Measurements from ENCODE around the gene ZDHHC1. TPM values are rescaled to one million over a fixed set of nuclear protein-coding genes. Genes with fewer than 3 reads are reported as not detected.
"Not testable (repeated sequence)": the region's sequence is repeated elsewhere in the genome, so short reads cannot be mapped to it uniquely, and the experiment has no call there.

ZDHHC1 gene
- polyA plus RNA-seq, 10 donors, result 15.6 to 24.9 (median 18.8) TPM

DNA sequence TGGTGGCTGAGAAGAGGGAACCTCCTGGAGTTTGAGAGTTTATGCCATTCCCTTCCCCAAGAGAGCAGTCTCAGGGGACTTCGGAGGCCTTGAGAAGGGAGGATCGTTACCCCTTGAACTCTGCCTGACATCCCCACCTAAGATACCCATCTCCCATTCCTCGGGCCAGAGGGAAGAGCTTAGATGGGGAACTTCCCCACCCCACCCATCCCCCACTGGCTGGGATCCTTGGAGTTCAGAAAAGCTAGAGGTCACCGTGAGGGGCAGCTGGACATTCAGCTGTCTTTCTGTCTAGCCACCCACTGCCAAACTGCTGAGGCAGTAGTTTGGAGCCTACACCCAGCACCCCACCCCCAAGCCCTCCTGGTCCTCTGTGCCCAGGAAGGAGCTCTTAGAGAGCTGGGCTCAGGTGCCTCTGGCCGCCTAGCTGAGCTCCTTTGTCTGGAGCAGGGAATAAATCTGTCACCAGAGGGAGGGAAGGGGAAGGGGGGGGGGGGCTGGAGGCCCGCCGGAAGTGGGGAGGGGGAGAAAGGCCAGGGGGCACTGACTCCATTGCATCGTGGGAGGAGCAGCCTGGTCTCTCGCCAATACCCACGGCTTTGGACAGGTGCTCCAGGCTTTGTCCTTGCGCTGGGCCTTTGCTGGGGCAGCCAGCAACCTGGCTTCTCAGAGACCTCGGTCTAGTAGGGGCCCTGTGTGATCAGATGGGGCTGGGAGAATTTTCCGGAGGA lies 15.7 kb upstream of the ZDHHC1 start:
- no peak for DNase-seq

DNA sequence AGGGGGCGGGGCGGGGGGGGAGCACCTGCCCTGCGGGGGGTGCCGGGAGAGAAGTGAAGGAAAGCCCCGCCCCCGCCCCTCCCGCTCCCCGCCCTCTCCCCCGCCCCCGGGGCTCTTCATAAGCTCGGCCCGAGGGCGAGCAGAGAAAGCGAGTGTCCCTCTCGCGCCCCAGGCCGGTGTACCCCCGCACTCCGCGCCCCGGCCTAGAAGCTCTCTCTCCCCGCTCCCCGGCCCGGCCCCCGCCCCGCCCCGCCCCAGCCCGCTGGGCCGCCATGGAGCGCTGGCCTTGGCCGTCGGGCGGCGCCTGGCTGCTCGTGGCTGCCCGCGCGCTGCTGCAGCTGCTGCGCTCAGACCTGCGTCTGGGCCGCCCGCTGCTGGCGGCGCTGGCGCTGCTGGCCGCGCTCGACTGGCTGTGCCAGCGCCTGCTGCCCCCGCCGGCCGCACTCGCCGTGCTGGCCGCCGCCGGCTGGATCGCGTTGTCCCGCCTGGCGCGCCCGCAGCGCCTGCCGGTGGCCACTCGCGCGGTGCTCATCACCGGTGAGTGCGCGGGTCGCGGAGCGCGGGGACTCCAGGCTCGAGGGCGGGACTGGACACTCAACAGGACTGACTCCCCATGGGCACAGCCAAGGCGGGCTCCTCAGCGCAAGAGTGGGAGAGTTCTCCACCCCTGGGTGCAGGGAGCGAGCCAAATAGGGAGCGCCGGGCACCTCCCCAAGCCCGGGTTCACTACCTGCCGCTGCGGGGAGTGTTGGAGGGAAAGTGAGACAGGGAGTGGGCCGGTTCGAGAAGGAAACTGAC lies 14.9 kb upstream of the ZDHHC1 start, which contains the start of gene HSD11B2:
Gene HSD11B2, plus strand, starts transcription at position 145 of the 798 bp plus-strand sequence. Its CDS starts 128 bp downstream, at position 273.
- DNase-seq, result peak; percentile 42 to 69 (median 47)

DNA sequence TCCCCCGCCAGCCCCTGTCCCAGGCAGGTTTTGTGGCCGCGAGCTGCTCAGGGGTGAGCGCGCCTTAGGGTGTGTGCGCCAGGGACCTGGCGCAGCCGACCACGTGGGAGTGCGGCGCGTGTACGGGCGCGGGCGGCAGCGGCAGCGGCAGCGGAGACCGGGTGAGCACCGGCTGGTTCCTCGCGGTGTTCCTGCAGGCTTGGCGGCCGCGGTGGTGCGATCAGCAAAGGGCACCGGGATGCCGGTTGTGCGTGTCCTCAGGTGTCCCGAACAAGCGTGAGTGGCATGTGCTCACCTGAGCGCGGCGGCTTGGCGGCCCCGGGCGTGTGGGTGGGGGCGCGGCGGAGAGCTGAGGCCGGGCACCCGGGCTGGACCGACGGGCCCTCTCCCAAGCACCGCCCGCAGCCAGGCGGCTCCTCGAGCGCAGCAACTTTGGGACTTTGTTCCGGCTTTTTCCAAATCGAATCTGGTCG lies 14.3 kb upstream of the ZDHHC1 start:
- DNase-seq, result no peak

DNA sequence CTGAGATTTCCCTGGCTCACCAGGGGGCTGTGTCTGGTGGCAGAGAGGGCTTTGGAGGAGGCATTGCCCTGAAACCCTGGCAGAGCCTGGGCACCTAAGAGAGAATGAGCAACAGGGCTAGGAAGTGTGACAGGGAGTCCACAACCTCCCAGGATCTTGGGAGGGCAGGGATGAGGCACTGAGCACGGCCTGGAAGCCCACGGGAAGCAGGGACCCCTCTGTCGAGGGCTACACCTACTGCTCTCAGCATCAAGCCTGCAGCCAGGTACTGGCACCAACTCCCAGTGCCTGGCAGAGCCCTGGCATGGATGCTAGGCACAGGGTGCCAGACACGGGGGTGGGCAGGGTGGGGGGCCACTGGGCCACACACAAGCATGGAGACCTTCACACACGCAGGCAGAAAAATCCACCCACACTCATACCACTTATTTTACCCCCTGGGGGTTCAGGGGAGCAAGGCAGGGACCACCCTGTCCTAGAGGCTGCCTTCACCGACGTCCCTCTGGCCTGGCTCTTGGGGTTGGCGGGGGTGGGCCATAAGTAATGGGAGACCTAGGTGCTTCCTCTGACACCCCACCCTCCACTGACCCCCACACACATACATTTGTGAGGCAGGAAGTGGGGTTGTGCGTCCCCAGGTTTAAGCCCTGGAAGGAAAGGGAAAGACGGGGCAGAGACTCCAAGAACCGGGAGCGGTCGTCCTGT lies 13.7 kb upstream of the ZDHHC1 start:
- no peak for DNase-seq

DNA sequence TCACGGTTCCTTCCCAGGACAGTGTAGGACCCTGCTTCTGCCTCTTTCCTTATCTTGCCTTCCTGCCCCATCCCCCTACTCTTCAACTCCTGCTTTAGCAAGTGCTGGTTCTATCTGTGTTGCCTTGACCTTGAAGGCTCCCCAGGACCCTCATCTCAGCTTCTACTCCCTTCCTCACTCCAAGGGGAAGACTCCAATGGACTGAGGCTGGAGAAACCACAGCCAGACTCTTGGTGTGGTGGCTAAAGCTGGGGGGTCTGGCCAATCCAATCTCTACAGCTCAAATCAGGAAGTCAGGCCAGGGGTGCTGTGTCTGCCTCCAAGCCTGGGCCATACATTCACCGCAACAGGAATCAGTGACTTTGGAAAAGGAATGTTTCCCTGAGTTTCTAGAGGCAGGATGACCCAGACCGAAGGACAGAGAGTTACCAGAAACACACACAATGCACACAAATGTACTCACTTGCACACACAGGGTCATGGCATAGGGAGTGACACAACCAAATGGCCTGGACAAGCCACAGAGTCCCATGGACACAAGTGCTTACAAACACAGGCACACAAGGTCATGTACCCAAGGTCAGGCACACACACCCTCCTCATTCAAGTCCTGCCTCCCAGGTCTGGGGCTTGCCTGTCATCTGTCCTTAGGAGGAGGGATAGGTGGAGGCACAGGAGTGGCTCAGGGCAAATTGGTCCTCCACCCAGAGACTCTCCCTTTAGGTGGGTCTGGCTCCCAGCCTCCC lies 12.9 kb upstream of the ZDHHC1 start:
- DNase-seq, result no peak

DNA sequence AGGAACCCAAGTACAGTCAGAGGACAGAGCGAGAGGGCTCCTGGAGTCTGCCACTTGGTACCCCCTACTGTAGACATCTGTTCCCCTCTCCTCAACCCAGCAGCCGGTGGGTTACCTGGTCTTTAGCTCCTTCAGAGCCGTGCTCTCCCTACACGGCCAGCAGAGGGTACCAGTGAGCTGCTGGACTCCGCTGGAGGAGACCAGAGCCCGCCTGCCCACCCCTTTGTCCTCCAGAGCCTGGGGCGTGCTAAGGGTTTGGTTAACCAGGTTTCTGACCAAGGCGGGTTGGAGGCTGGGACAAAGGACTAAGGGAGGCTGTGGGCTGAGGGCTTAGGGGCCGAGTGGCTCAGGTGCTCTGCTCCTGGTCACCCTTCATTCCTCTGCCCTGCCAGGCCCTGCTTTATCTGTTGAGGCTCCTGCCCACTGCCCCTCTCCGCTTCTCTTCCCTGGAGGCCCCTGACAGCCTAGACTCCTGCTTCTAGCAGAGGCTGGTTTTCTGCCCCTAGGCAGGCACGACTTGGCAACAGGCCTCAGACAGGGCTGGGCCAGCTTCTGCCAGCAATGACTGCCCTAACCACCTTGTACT lies 12.0 kb upstream of the ZDHHC1 start:
- peak; percentile 47 to 79 (median 70) for DNase-seq

DNA sequence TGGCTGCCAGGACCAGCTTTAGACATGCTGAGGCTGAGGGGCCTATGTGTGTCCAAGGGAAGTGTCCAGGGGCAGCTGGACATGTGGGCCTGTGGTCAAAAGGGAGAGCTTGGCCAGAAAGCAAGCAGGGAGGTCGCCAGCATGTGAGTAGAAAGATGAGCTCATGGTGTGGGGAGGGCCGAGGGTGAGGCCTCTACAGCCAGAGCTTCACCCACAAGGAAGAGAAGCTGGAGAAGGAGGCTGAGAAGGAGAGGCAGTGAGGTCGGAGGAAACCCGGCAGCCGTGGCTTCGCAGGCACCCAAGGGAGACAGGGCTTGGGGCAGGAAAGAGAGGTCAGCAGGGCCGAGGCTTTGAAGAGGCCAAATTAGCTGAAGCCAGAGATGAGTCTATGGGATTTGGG lies 10.7 kb upstream of the ZDHHC1 start:
- peak in 2 of 3 donors; percentile 45 to 78 for DNase-seq

DNA sequence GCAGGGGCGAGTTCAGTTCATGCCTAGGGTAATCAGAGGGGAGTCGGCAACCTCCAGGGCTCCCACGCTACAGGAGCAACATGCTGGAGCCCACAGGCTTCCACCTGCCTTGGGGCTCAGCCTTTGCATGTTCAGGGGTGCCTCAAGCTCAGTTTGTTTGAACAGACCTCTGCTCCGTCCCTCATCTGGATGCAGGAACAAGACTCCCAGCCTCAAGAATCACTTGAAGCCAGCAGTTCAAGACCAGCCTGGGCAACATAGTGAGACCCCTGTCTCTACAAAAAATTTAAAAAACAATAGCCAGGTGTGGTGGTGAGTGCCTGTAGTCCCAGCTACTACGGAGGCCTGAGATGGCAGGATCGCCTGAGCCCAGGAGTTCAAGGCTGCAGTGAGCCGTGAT lies 9.7 kb upstream of the ZDHHC1 start:
- no peak for DNase-seq

DNA sequence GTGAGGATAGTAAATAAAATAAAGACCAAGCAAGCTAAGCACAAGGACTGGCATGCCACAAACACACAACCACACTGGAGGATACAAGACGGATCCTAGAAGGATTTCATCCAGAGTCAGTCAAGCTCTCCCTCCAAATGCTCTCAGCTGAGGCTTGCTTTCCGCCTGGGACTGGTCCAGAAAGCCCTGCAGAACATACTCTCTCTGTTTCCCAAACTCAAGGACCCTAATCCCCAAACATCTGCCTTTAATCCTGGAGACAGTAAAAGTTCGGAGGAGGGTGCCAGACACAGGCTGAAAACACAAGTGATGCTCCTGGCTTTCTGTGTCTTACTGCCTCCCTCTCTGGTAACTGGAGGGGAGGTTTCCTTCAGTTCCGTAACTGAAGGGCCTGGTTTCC lies 9.3 kb upstream of the ZDHHC1 start:
- peak in 1 of 3 donors; percentile 72 for DNase-seq

DNA sequence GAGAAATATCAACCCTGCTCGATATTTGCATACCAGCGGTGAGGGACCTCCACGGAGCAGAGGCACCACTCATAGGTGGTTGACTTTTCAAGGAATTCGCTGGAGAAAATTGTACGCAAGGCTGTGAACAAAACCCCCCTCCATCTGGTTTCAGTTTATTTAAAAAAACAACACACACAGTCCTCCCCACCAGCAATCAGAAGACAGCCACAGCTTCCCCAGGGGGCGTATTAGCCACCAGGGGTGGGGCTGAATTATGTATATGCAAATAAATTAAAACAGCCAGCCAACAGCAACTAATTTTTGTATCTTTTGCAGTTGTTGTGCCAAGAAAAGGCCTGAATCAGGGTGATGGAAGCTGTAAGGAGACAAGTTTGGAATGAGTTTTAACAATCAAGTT lies 8.8 kb upstream of the ZDHHC1 start:
- peak in 2 of 3 donors; percentile 40 to 51 for DNase-seq

DNA sequence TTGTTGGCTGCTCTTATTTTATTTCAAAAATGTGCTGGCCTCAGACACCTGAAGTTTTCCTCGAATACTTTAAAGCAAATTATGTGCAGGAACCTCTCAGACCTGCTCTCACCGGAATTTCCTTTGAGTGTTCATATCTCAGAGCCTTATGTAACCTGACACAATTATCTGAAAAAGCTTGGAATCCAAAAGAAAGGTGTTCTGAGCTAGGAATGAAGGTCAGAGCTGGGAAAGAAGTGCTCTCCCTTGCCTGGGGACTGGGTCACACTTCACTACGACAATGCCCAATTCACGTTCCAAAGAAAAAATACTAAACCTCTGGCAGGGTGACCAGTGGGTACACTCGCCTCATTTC lies 8.0 kb upstream of the ZDHHC1 start:
- DNase-seq, result no peak

DNA sequence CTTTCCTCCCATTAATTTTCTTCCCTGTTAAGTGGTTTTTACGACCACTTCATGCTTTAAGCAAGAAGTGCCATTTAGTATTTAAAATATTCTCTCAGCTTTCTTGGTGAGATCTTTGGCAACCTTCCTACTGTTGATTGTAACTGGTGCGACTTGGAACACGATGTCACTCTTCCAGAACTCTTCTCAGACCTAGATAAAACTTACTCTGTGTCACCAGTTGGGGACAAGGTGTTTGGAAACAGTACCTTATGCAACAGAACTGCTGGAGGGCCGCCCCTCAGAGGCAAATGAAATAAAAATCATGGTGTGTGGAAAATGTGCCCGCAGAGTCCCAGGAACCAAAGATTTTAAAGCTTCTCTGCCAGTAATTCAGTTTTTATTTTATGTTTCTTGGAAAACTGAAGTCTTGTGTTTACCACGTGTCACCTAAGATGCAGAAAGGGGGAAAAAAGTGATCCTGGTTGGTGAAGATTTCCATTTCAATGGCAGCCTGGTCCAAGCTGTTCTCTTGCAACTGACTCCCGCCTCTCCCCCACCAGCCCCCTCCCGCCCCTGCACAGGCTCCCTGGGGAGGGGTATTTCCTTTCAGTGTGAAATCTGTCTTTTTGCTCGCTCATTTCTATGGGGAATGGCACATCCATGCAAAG lies 7.5 kb upstream of the ZDHHC1 start:
- DNase-seq, result no peak

DNA sequence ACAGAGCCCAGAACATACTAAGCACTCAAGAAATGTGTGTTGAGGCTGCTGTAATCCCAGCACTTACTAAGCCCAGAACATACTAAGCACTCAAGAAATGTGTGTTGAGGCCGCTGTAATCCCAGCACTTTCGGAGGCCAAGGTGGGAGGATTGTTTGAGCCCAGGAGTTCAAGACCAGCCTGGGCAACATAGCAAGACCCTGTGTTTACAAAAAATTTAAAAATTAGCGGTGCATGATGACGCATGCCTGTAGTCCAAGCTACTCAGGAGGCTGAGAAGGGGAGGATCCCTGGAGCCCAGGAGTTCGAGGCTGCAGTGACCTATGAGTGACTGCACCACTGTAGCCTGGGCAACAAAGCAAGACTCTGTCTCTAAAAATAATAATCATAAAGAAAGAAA lies 6.7 kb upstream of the ZDHHC1 start:
- no peak for DNase-seq

DNA sequence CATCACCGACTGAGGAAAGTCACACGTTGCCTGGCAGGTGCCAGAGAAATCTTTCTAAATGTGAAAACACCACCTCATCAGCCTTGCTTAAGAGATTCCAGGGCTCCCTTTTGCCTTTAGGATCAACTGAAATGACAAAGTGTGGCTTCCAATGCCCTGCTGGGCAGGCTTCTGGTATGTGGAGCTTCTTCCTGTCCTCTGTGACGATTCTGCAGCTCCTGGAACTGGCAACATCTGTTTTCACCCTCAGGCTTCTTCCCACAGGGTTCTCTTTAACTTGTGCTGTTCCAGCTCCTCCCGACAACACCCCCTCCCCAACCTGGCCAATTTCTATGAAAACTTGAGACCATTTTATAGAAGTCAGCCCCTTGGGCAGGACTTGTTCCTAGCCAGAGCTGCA lies 4.8 kb upstream of the ZDHHC1 start:
- DNase-seq, result no peak

DNA sequence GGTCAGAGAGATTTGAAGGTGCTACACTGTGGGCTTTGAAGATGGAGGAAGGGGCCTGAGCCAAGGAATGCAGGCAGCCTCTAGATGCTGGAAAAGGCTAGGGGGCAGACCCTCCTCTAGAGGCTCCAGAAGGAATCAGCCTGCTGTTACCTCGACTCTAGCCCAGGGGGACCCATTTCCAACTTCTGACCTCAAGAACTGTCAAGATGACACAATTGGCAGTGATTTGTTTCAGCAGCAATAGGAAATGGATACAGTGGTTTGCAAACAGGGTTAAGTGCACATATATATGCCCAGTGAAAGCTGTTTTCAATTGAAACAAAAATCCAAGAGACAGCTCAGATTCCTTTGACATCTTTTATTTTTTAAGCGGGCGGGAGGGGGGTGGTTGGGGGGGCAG lies 3.7 kb upstream of the ZDHHC1 start:
- DNase-seq, result no peak

DNA sequence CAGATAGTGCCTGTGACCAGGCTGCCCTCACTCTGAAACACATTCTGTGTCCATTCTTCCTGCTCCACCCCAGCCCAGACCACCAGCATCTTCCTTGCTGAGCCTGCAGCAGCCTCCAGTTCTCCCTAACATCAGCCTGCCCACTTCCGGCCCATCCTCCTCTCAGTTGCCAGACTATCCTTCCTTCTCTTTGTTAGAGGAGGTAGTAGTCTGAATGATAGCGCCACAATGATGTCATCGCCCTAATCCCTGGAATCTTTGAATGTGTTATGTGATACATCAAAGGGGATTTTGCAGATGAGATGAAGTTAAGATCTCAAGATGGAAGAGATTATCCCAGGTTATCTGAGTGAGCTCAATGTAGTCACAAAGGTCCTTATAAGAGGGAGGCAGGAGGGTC lies 3.2 kb upstream of the ZDHHC1 start:
- DNase-seq, result no peak

DNA sequence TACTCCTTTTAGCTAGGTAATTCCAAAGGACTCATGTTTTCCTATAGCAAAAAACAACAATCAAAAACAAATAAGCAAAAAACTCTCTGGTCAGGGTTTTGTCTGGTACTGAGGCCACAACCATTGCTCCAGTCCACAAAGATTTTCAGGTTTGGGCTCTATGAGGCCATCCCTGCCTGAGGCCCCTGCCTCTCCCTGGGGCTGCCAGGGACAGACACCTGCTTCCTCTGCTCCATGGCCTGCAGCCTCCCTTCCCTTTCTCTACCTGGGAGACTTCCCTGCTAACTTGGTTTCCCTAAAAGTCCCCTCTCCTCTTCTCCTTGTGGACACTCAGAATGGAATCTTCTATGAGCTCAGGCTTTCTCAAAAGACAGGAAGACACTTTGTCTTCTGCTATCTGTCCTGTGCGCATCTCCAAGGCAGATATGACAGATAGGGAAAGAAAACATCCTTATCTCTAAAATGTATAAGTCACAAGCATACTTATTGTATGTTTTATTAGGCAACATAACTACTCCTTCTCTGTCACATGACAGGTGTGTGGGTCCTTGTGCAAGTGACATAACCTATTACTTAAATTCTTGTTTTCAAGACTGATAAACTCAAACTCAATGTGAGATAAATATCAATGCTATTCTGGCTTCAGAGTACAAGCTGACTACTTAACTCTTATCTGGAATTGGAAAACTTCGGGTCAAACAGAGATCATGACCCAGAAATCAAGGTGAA lies 1.2 kb upstream of the ZDHHC1 start:
- no peak for DNase-seq

DNA sequence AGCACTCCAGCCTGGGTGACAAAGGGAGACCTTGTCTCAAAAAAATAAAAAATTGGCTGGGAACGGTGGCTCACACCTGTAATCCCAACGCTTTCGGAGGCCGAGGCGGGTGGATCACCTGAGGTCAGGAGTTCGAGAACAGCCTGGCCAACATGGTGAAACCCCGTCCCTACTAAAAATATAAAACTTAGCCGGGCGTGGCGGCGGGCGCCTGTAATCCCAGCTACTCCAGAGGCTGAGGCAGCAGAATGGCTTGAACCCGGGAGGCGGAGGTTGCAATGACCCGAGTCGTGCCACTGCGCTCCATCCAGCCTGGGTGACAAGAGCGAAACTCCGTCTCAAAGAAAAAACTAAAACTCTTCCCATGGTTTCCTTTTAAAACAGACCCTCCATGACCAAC lies 856 bp downstream of the ZDHHC1 start:
- DNase-seq, result not testable (repeated sequence)

DNA sequence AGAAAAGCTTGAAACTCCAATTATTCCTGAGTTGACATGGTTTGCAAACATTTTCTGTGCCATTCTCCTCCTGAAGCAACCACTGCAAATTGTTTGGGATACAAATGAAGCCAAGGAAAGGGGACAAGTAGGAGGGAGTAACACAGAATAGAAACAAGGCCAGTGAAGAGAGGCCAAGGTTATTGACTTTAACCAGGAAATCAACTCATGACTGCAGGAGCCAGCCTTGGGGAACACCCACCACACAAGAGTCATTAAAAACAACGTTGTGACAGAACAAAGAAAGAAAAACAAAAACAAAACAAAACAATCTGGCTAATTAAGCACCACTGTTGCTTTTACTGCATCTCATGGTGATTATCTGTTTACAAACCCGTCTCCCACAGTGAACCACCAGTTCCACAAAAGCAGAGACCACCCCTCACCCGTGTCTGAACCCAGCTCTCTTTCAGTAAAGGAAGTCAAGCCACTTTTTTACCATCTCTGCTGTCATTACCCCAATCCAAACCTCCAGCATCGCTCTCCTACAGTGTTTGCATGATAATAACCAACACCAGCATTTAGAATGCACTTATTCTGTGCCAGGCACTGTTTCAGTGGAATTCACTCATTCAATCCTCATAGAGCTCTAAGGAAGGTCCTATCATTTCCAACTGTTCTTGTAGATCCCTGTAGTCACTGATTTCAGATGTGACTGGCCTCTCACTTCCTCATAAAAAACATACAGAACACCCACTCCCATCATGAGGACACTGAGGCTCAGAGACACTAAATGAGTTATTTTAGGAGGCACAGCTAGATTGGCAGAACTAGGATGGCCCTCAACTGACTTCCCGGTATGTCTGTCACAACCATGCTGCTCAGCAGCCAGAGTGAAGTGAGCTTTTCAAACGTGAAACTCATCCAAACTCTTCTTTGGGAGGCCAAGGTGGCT lies 2.0 kb downstream of the ZDHHC1 start:
- no peak for DNase-seq
